Gastroesophageal sphincter (tissue), 3 donors: Measurements from ENCODE around the gene RAD51B.

Source experiments
- CTCF ChIP-seq, 4 experiments: fragments of 200-600 bp in 2 of 4; fragments of 450-650 bp in 2 of 4; sonication (generic) in 1 of 4; IDR thresholded peaks; one replicate each; pipeline ENCODE4 v1.5.1; 2017 to 2019; ENCODE audit warnings: antibody characterized with exemption in 4 of 4, mild to moderate bottlenecking in 2 of 4, moderate library complexity in 2 of 4
- EP300 ChIP-seq: sonication (generic); formaldehyde crosslinking; IDR thresholded peaks from one replicate; pipeline ENCODE4 v1.6.1; 2017; ENCODE audit warnings: antibody characterized with exemption, mild to moderate bottlenecking
- POLR2A ChIP-seq, 2 donors: fragments of 450-650 bp; IDR thresholded peaks; one replicate each; pipeline ENCODE4 v1.6.1; 2017; ENCODE audit warnings: antibody characterized with exemption in 2 of 2, mild to moderate bottlenecking in 2 of 2, moderate library complexity in 1 of 2
- POLR2AphosphoS5 ChIP-seq: sonication (generic); formaldehyde crosslinking; IDR thresholded peaks from one replicate; pipeline ENCODE4 v1.6.1; 2017; ENCODE audit warnings: antibody characterized with exemption

- TF ChIP-seq CTCF (IDR thresholded peaks at IDR 0.05) (no peak), EP300 (no peak), POLR2A (IDR thresholded peaks at IDR 0.05) (no peak), POLR2AphosphoS5 (no peak)
Observed at GRCh38 chr14:68254669-68255527, 435.3 kb downstream of the RAD51B start.
